K562 (cell line): ENCODE measurements around the gene PTGR3. TPM values are rescaled to one million over a fixed set of nuclear protein-coding genes. Genes with fewer than 3 reads are reported as not detected.

Experiments
- ATAC-seq: fragments of 200-7000 bp; cut with Tn5 transposase; 3 replicates; pipeline ENCODE4 v1.9.1; 2020; ENCODE audit warnings: moderate library complexity
- BruUV-seq: library from RNA; stranded (reverse); fragments of 400-500 nt; replicated peaks from 2 replicates; lab custom pipeline; 2021; lab: Mats Ljungman, UMichigan
- CTCF ChIA-PET: fragments of 300-600 bp; formaldehyde crosslinking; extraction: SDS; loops from one replicate; lab custom pipeline; 2021; ENCODE audit warnings: low intra/inter-chr PET ratio; lab: Yijun Ruan, JAX
- POLR2A ChIA-PET: fragments of 300-600, 350-650 bp; sonication (Branson Sonifier 250); formaldehyde crosslinking; extraction: SDS; loops from one replicate; lab custom pipeline; 2021; ENCODE audit warnings: antibody characterized with exemption, inconsistent platforms; lab: Yijun Ruan, JAX
- DNase-seq, 4 experiments: peaks; one replicate each; pipeline versions ENCODE4 v3.0.0 to v3.0.0-alpha.2; 2011 to 2018; ENCODE audit warnings: low spot score in 3 of 4, mixed read lengths in 3 of 4; ENCODE audit errors: extremely low read depth in 1 of 4
- FAIRE-seq: peaks from 2 replicates; lab custom pipeline; 2011; peaks lifted over from hg19 to GRCh38; lab: Jason Lieb, UNC
- H2AFZ ChIP-seq: 2 replicates; pipeline ENCODE4 v1.6.0; 2011; ENCODE audit warnings: low read depth, low read length, control low read depth, inconsistent platforms
- H3K27ac ChIP-seq: fragments of 200-600 bp; 3 replicates; pipeline ENCODE4 v1.8.0; 2011; ENCODE audit warnings: low read depth, mild to moderate bottlenecking, control low read depth, inconsistent platforms, low read length, moderate library complexity, mixed read lengths; ENCODE audit errors: extremely low read depth
- H3K27me3 ChIP-seq, 2 experiments: fragments of 300-600 bp in 1 of 2; 2 replicates in 1 of 2; 3 replicates in 1 of 2; pipeline versions ENCODE4 v1.6.0 to v1.8.0; 2011; ENCODE audit warnings: inconsistent platforms in 2 of 2, low read length in 2 of 2, mild to moderate bottlenecking in 1 of 2, mixed read lengths in 1 of 2, moderate library complexity in 1 of 2; ENCODE audit not compliant: control insufficient read depth in 2 of 2, insufficient read depth in 2 of 2
- H3K36me3 ChIP-seq: fragments of 300-600 bp; 3 replicates; pipeline ENCODE4 v1.8.0; 2011; ENCODE audit warnings: mild to moderate bottlenecking, low read length, inconsistent platforms; ENCODE audit not compliant: control insufficient read depth, insufficient read depth
- H3K4me1 ChIP-seq, 2 experiments: fragments of 200-600 bp in 1 of 2; replicated peaks in 1 of 2; 2 replicates in 1 of 2; 3 replicates in 1 of 2; pipeline versions ENCODE4 v1.5.1 to v1.8.0; 2011; ENCODE audit warnings: inconsistent platforms in 2 of 2, low read length in 2 of 2, mild to moderate bottlenecking in 1 of 2, mixed read lengths in 1 of 2, moderate library complexity in 1 of 2; ENCODE audit not compliant: control insufficient read depth in 2 of 2, insufficient read depth in 2 of 2
- H3K4me2 ChIP-seq: 2 replicates; pipeline ENCODE4 v1.6.1; 2011; ENCODE audit warnings: low read length, control low read depth, inconsistent platforms, mixed read lengths; ENCODE audit not compliant: insufficient read depth
- H3K4me3 ChIP-seq: fragments of 200-600 bp; sonication (generic), shearing (Covaris generic); 2 replicates; pipeline ENCODE4 v1.5.1; 2016; ENCODE audit warnings: control low read depth, inconsistent platforms
- H3K79me2 ChIP-seq: fragments of 200-600 bp; 3 replicates; pipeline ENCODE4 v1.8.0; 2011; ENCODE audit warnings: low read length, inconsistent platforms; ENCODE audit not compliant: control insufficient read depth, insufficient read depth
- H3K9ac ChIP-seq, 2 experiments: 2 replicates each; pipeline versions ENCODE4 v1.6.0 to v1.6.1; 2011; ENCODE audit warnings: low read depth in 2 of 2, low read length in 2 of 2, control low read depth in 1 of 2, inconsistent platforms in 1 of 2, mild to moderate bottlenecking in 1 of 2, mixed read lengths in 1 of 2; ENCODE audit not compliant: insufficient read depth in 1 of 2
- H3K9me1 ChIP-seq: one replicate; pipeline ENCODE4 v1.6.0; 2011; ENCODE audit warnings: inconsistent platforms, mild to moderate bottlenecking, low read length, moderate library complexity; ENCODE audit not compliant: control insufficient read depth, insufficient read depth
- H3K9me3 ChIP-seq: replicated peaks from 2 replicates; pipeline ENCODE4 v1.5.1; 2011; ENCODE audit warnings: low read depth, low read length, inconsistent platforms; ENCODE audit not compliant: control insufficient read depth, insufficient read depth
- H4K20me1 ChIP-seq: replicated peaks from 2 replicates; pipeline ENCODE4 v1.6.1; 2011; ENCODE audit warnings: low read length, inconsistent platforms, mixed read lengths; ENCODE audit not compliant: control insufficient read depth, insufficient read depth
- FOXA3 ChIP-seq, 2 experiments: fragments of 450-650 bp in 1 of 2; sonication (generic) in 1 of 2; formaldehyde crosslinking; IDR thresholded peaks in 1 of 2; conservative IDR thresholded peaks in 1 of 2; 2 replicates each; pipeline versions ENCODE4 v1.4.0 to v1.8.0; 2020 to 2022; ENCODE audit warnings: mild to moderate bottlenecking in 2 of 2, missing genetic modification reagents in 1 of 2
- HMBOX1 ChIP-seq: sonication (generic); IDR thresholded peaks from 2 replicates; pipeline ENCODE4 v1.6.1; 2016
- MAFK ChIP-seq: IDR thresholded peaks from 2 replicates; pipeline ENCODE4 v1.6.1; 2011; ENCODE audit warnings: low read length, improper control_type of control experiment
- MYNN ChIP-seq, 2 experiments: sonication (generic); formaldehyde crosslinking in 1 of 2; IDR thresholded peaks; 2 replicates each; pipeline versions ENCODE4 v1.5.0 to v1.6.1; 2016 to 2020; ENCODE audit warnings: antibody characterized with exemption in 1 of 2, missing genetic modification reagents in 1 of 2
- NFIC ChIP-seq: fragments of 450-650 bp; IDR thresholded peaks from 2 replicates; pipeline ENCODE4 v1.6.1; 2017; ENCODE audit warnings: mild to moderate bottlenecking, inconsistent platforms
- RBBP5 ChIP-seq: fragments of 200-600 bp; sonication (generic); IDR thresholded peaks from 2 replicates; pipeline ENCODE4 v1.6.1; 2012; ENCODE audit warnings: borderline replicate concordance, mild to moderate bottlenecking, low read length, control low read depth, inconsistent platforms; ENCODE audit not compliant: insufficient read depth, poor library complexity, severe bottlenecking
- TCF7L2 ChIP-seq: fragments of 150-350 bp; IDR thresholded peaks from 2 replicates; pipeline ENCODE4 v1.6.1; 2016; ENCODE audit warnings: low read depth, mild to moderate bottlenecking, low read length, moderate library complexity
- WGBS: fragments of 100-300 bp; shearing (Covaris generic); methylation state at CpG from one replicate; pipeline ENCODE4 v1.1.6; 2016; ENCODE audit warnings: low coverage, mixed read lengths; ENCODE audit not compliant: insufficient coverage; ENCODE audit errors: missing lambda C conversion rate; 5-methylcytosine and 5-hydroxymethylcytosine counted together
- in situ Hi-C: fragments of 300-500 bp; cut with MboI; formaldehyde crosslinking; loops from 4 replicates; pipeline ENCODE4 v1.15.0; 2018; ENCODE audit warnings: inconsistent platforms, mixed read lengths
- intact Hi-C: fragments of 100-400 bp; cut with micrococcal nuclease; formaldehyde crosslinking; loops from 2 replicates; pipeline ENCODE4 v1.14.2; 2022
- polyA plus RNA-seq, 8 experiments: library from polyadenylated mRNA; depleted of rRNA in 4 of 8; stranded (reverse) in 5 of 8; unstranded in 3 of 8; fragments of >200 nt; fragmentation: Nextera tagmentation in 2 of 8; fragmentation: Illumina TruSeq in 1 of 8; extraction: Ambion mirVana in 2 of 8; extraction: Trizol in 1 of 8; gene quantifications; 2 replicates each; pipeline versions ENCODE4 v1.2.1 to v1.2.3, GENCODE V29; 2011 to 2014; ENCODE audit warnings: inconsistent platforms in 1 of 8, missing spikeins in 1 of 8
- total RNA-seq, 7 experiments: library from RNA; depleted of rRNA in 6 of 7; stranded (reverse); fragments of >200 nt in 6 of 7; fragmentation: Illumina TruSeq in 2 of 7; extraction: Trizol in 2 of 7; gene quantifications; 2 replicates each; pipeline versions ENCODE4 v1.2.1 to v1.2.3, GENCODE V29; 2011 to 2021; ENCODE audit warnings: low replicate concordance in 1 of 7

Gene PTGR3
- total and polyA plus RNA-seq, 9 of the 15 experiments (the other 6 are each of a cell fraction or from before 2014, with no cell fraction given): 4.1 to 32.3 (median 15.3) TPM

GRCh38 chr18:75183524-75183923 lies 25.4 kb downstream of the PTGR3 start:
- no peak overlapping the region for H3K27ac ChIP-seq
- H3K4me3 ChIP-seq: no peak overlapping the region
- no peak overlapping the region for H2AFZ ChIP-seq
- ATAC-seq (no peak), DNase-seq (no peak), FAIRE-seq (no peak)
- H3K79me2 ChIP-seq: no peaks in the 10 kb centered on the region
- intact Hi-C loops: no loop called here
- H3K9me1 ChIP-seq: no peaks in the 10 kb centered on the region
- ChIA-PET CTCF (no interaction called here), POLR2A (no interaction called here)
- H3K9ac ChIP-seq: no peak overlapping the region
- H3K36me3 ChIP-seq: no peaks in the 10 kb centered on the region
- no peaks in the 10 kb centered on the region for H3K9me3 ChIP-seq
- BruUV-seq: no TSS peak
- H3K27me3 ChIP-seq: peaks cover 4 to 22% of the 10 kb centered on the region in 2 experiments
- no peak overlapping the region for H3K4me2 ChIP-seq
- TF ChIP-seq FOXA3 (CRISPR knock-in tag; conservative IDR thresholded peaks at IDR 0.05 in 1 of 2, IDR thresholded peaks at IDR 0.05 in 1 of 2): no peak
- TF ChIP-seq HMBOX1: peak; percentile 26; the same call in 1 of the 2 replicates
- H3K4me1 ChIP-seq: no peaks in the 10 kb centered on the region
- 0% methylated on average over 4 of the region's 5 CpGs for WGBS
- in situ Hi-C loops: no loop called here
- no peaks in the 10 kb centered on the region for H4K20me1 ChIP-seq

GRCh38 chr18:75179819-75180600 lies 28.9 kb downstream of the PTGR3 start:
- in situ Hi-C loops (no loop called here), intact Hi-C loops (no loop called here)
- ChIA-PET CTCF (no interaction called here), POLR2A (no interaction called here)
- Histone ChIP-seq H4K20me1 (no peaks in the 10 kb centered on the region), H3K4me1 (no peaks in the 10 kb centered on the region), H2AFZ (no peak overlapping the region), H3K27ac (no peak overlapping the region), H3K9me1 (no peaks in the 10 kb centered on the region), H3K79me2 (no peaks in the 10 kb centered on the region), H3K4me3 (no peak overlapping the region), H3K36me3 (no peaks in the 10 kb centered on the region), H3K4me2 (no peak overlapping the region), H3K9me3 (no peaks in the 10 kb centered on the region), H3K9ac (no peak overlapping the region), H3K27me3 (peaks cover 7 to 40% of the 10 kb centered on the region in 2 experiments; a peak in 4 of 5 replicates)
- WGBS: 0% methylated on average over 9 of the region's 13 CpGs
- no peak for FAIRE-seq
- no TSS peak for BruUV-seq
- no peak for DNase-seq
- no peak for ATAC-seq
- TF ChIP-seq RBBP5 (no peak), MAFK (no peak), TCF7L2 (no peak), NFIC (no peak), MYNN (IDR thresholded peaks at IDR 0.05) (no peak), MYNN (CRISPR knock-in tag; IDR thresholded peaks at IDR 0.05) (no peak)
